GM23248 (cell line): ENCODE results near the gene TRAF5. TPM values are rescaled to one million over a fixed set of nuclear protein-coding genes. Genes with fewer than 3 reads are reported as not detected.

Experiments
- DNase-seq: peaks from one replicate; pipeline ENCODE4 v3.0.0-alpha.2; 2015
- H2AFZ ChIP-seq: fragments of 200-600 bp; sonication (generic); 2 replicates; pipeline ENCODE4 v1.6.1; 2016; ENCODE audit warnings: antibody characterized with exemption
- H3F3A ChIP-seq: fragments of 200-600 bp; sonication (generic); 2 replicates; pipeline ENCODE4 v1.6.1; 2016; ENCODE audit warnings: mild to moderate bottlenecking, antibody characterized with exemption, mixed run types; ENCODE audit not compliant: insufficient read depth
- H3K27ac ChIP-seq: fragments of 200-600 bp; sonication (generic); 2 replicates; pipeline ENCODE4 v1.5.1; 2016; ENCODE audit warnings: mild to moderate bottlenecking
- H3K27me3 ChIP-seq: fragments of 200-600 bp; sonication (generic); replicated peaks from 2 replicates; pipeline ENCODE4 v1.6.1; 2016; ENCODE audit warnings: mild to moderate bottlenecking; ENCODE audit not compliant: insufficient read depth
- H3K36me3 ChIP-seq: fragments of 200-600 bp; sonication (generic); 2 replicates; pipeline ENCODE4 v1.6.1; 2016; ENCODE audit warnings: low read depth, mild to moderate bottlenecking
- H3K4me1 ChIP-seq: fragments of 200-600 bp; sonication (generic); 2 replicates; pipeline ENCODE4 v1.6.1; 2016; ENCODE audit warnings: mild to moderate bottlenecking; ENCODE audit not compliant: insufficient read depth
- H3K4me2 ChIP-seq: fragments of 200-600 bp; sonication (generic); one replicate; pipeline ENCODE4 v1.6.1; 2016; ENCODE audit warnings: mild to moderate bottlenecking; ENCODE audit not compliant: unreplicated experiment
- H3K4me3 ChIP-seq: fragments of 200-600 bp; sonication (generic); 2 replicates; pipeline ENCODE4 v1.5.1; 2016; ENCODE audit warnings: mild to moderate bottlenecking
- H3K79me2 ChIP-seq: fragments of 200-600 bp; sonication (generic); 2 replicates; pipeline ENCODE4 v1.6.1; 2016; ENCODE audit warnings: mild to moderate bottlenecking; ENCODE audit not compliant: insufficient read depth
- H3K9ac ChIP-seq: fragments of 200-600 bp; sonication (generic); 2 replicates; pipeline ENCODE4 v1.6.1; 2016; ENCODE audit warnings: mild to moderate bottlenecking
- H3K9me2 ChIP-seq: fragments of 200-600 bp; sonication (generic); 2 replicates; pipeline ENCODE4 v1.6.1; 2016; ENCODE audit warnings: mixed run types, mild to moderate bottlenecking, moderate library complexity; ENCODE audit not compliant: insufficient read depth
- H3K9me3 ChIP-seq: fragments of 200-600 bp; sonication (generic); one replicate; pipeline ENCODE4 v1.6.1; 2017; ENCODE audit warnings: low read depth
- H4K20me1 ChIP-seq: fragments of 200-600 bp; sonication (generic); 2 replicates; pipeline ENCODE4 v1.6.0; 2016; ENCODE audit not compliant: insufficient read depth
- EZH2 ChIP-seq: fragments of 200-600 bp; sonication (generic); IDR thresholded peaks from 2 replicates; pipeline ENCODE4 v1.6.1; 2018; ENCODE audit warnings: antibody characterized with exemption, mild to moderate bottlenecking; ENCODE audit not compliant: insufficient read depth, poor library complexity, severe bottlenecking
- EZH2phosphoT487 ChIP-seq: fragments of 200-600 bp; sonication (generic); IDR thresholded peaks from 2 replicates; pipeline ENCODE4 v1.6.1; 2018; ENCODE audit warnings: antibody characterized with exemption, moderate library complexity, mild to moderate bottlenecking, low read depth; ENCODE audit not compliant: insufficient read depth
- WGBS, 2 experiments: methylation state at CpG; one replicate each; pipeline ENCODE4 v1.1.6; 2015 to 2017; ENCODE audit warnings: low lambda C conversion rate in 2 of 2, low coverage in 1 of 2; ENCODE audit errors: missing lambda C conversion rate in 2 of 2; 5-methylcytosine and 5-hydroxymethylcytosine counted together
- in situ Hi-C: fragments of 300-500 bp; cut with MboI; formaldehyde crosslinking; loops from 2 replicates; pipeline ENCODE4 v1.15.0; 2020
- polyA plus RNA-seq: library from polyadenylated mRNA; unstranded; fragments of >200 nt; fragmentation: Nextera tagmentation; extraction: Ambion mirVana; gene quantifications from 2 replicates; pipeline ENCODE4 v1.2.1, GENCODE V29; 2016
- total RNA-seq: library from RNA; depleted of rRNA; stranded (reverse); fragments of >200 nt; shearing (Covaris generic); gene quantifications from 2 replicates; pipeline ENCODE4 v1.2.3, GENCODE V29; 2014

Gene TRAF5
- total and polyA plus RNA-seq, 2 experiments from 2014 or later, result 5.7 to 7.7 TPM

DNA sequence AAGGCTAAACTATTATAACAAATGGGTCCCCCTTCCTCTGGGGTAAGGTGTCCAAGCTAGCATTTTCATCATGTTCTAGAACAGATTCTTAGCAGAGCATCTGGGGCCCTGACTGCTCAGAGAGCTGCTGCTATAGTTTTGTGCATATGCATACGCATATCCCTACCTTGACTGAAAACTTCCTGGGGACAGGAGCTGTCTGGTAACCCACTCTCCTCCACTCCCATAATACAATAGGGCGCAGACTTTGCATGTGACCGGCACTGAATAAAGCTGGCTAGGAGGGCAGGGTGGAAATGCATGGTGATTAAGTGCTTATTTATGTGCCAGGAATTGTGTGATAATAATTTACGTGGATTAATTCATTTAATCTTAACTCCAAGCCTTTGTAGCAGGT is 11.6 kb downstream of the TRAF5 start:
- no peaks in the 10 kb centered on the region for H3K9me2 ChIP-seq
- in situ Hi-C loops, result no loop called here
- 0 out of 2 replicates have a peak, but pooled peaks cover 5% of the 10 kb centered on the region for H3K4me1 ChIP-seq
- H3K27ac ChIP-seq, result no peak overlapping the region
- no peak overlapping the region for H3K4me2 ChIP-seq
- no peak for DNase-seq
- H2AFZ ChIP-seq, result no peak overlapping the region
- no peaks in the 10 kb centered on the region for H3K36me3 ChIP-seq
- H3F3A ChIP-seq, result no peaks in the 10 kb centered on the region
- no peaks in the 10 kb centered on the region for H4K20me1 ChIP-seq
- H3K4me3 ChIP-seq, result no peak overlapping the region
- 97% methylated on average over 4 of the region's 4 CpGs for WGBS, 2 experiments
- H3K79me2 ChIP-seq, result peaks cover 28% of the 10 kb centered on the region
- H3K9ac ChIP-seq, result no peak overlapping the region
- no peaks in the 10 kb centered on the region for H3K9me3 ChIP-seq
- H3K27me3 ChIP-seq, result no peaks in the 10 kb centered on the region
- TF ChIP-seq EZH2phosphoT487 (no peak), EZH2 (no peak)

DNA sequence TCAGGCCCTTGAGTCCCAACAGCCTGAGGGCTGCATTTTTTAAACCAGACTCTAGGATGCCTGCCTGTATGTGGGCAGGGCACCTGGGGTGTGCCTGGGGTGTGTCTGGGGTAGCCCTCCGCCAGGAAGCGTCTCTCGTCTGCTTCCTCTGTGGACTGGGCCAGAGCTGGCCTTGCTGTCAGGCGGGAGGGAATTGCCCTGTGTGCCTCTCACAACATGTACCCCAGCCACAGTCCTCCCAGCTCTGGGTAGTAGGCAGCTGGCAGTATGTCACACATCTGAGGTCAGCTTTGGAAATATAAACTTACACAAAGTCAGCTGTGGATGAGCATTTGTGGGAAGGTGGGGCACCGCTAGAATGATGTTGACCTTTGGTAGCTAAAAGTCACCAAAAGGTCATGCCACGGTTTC is 13.0 kb downstream of the TRAF5 start:
- Histone ChIP-seq H3K27ac (no peak overlapping the region), H2AFZ (no peak overlapping the region), H3K27me3 (no peaks in the 10 kb centered on the region), H3K9ac (no peak overlapping the region), H4K20me1 (no peaks in the 10 kb centered on the region), H3K4me2 (no peak overlapping the region), H3K4me1 (0 out of 2 replicates have a peak, but pooled peaks cover 5% of the 10 kb centered on the region), H3K4me3 (no peak overlapping the region), H3K79me2 (peaks cover 17% of the 10 kb centered on the region), H3K9me2 (no peaks in the 10 kb centered on the region), H3F3A (no peaks in the 10 kb centered on the region), H3K9me3 (no peaks in the 10 kb centered on the region), H3K36me3 (no peaks in the 10 kb centered on the region)
- in situ Hi-C loops, result no loop called here
- DNase-seq, result no peak
- TF ChIP-seq EZH2 (no peak), EZH2phosphoT487 (no peak)
- 75 to 83% methylated on average over 6 of the region's 6 CpGs for WGBS, 2 experiments

DNA sequence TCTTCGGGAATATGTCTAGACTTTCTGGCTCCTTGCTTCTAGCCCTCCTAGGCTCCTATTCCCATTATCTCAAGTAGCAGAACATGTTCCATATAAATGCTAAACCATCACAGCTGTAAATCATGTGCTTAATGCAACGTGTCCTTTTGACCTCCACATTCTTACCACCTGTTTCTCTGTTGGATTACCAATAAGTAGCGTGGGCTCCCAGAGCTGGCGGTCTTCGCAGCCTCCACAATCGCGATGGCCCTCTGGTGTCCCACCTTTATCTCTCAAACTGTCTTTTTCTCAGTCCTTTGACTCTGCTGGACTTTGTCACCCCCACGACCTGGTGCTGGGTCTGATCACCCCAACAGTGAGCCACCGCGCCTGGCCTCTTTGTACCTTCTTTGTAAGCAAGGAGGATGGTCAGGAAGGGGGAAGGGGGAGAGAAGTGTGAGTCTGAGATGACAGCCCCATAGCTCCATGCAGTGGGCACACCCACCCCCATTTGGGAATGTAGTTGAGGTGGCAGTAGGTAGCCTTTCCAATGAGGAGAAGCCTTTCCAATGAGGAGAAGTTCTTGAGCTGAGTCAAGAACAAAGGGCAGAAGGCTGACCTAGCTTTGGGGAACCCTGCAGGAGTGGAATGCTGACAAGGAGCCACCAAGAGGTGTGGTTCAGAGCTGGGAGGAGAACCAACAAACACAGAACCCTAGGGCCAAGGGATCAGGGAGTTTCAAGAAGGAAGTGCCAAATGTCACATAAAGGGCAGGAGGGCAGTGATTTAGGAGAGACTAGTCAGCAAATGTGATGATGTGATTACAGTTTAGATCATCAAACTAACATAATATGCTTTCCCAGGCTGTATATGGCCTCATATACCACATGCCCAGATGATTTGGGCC is 14.2 kb downstream of the TRAF5 start:
- H3K9ac ChIP-seq, result no peak overlapping the region
- TF ChIP-seq EZH2phosphoT487, result no peak
- no peak for TF ChIP-seq EZH2
- in situ Hi-C loops, result no loop called here
- peaks cover 6% of the 10 kb centered on the region for H3K79me2 ChIP-seq
- no peak overlapping the region for H3K4me2 ChIP-seq
- 86 to 88% methylated on average over 10 of the region's 10 CpGs for WGBS, 2 experiments
- H3K36me3 ChIP-seq, result no peaks in the 10 kb centered on the region
- H3F3A ChIP-seq, result no peaks in the 10 kb centered on the region
- no peak for DNase-seq
- H2AFZ ChIP-seq, result no peak overlapping the region
- no peaks in the 10 kb centered on the region for H3K9me3 ChIP-seq
- H3K27me3 ChIP-seq, result no peaks in the 10 kb centered on the region
- no peak overlapping the region for H3K27ac ChIP-seq
- H4K20me1 ChIP-seq, result no peaks in the 10 kb centered on the region
- H3K4me1 ChIP-seq, result no peaks in the 10 kb centered on the region
- no peak overlapping the region for H3K4me3 ChIP-seq
- no peaks in the 10 kb centered on the region for H3K9me2 ChIP-seq

DNA sequence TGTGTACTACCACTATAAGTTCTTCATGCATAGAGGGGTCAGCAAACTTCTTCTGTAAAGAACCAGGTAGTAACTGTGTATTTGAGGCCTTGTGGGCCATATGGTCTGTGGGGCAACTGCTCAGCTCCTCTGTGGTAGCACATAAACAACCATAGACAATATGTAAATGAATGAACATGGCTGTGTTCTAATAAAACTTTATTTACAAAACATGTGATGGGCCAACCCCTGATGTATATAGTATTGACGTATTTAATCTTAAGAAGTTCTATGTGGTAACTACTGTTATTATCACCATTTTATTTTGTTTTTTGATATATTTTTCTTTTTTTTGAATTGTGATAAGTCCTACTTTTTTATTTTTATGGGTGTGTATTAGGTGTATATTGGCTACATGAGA is 15.4 kb downstream of the TRAF5 start:
- WGBS, 2 experiments, result 100% methylated on average over 1 of the region's 1 CpG
- Histone ChIP-seq H3K79me2 (peaks cover 6% of the 10 kb centered on the region), H4K20me1 (no peaks in the 10 kb centered on the region)

More for the DNA sequence above, 15.4 kb downstream of the TRAF5 start:
- Histone ChIP-seq H3K4me3 (no peak overlapping the region), H2AFZ (no peak overlapping the region), H3F3A (0 out of 2 replicates have a peak, but pooled peaks cover 5% of the 10 kb centered on the region), H3K27ac (no peak overlapping the region), H3K9ac (no peak overlapping the region), H3K4me2 (no peak overlapping the region), H3K36me3 (no peaks in the 10 kb centered on the region), H3K27me3 (no peaks in the 10 kb centered on the region), H3K9me3 (no peaks in the 10 kb centered on the region), H3K4me1 (no peaks in the 10 kb centered on the region), H3K9me2 (no peaks in the 10 kb centered on the region)
- DNase-seq, result no peak
- in situ Hi-C loops, result no loop called here
- TF ChIP-seq EZH2phosphoT487 (no peak), EZH2 (no peak)
